ENCODE measurements around the gene FRA10AC1. TPM values are rescaled to one million over a fixed set of nuclear protein-coding genes. Genes with fewer than 3 reads are reported as not detected.

The FRA10AC1 gene
- total RNA-seq, 5 donors from 2014 or later (not counting 1 experiment from before 2014, with no cell fraction given): 15.2 to 24.1 (median 18.2) TPM

- H3K36me3 Mint-ChIP-seq: peaks cover 49% of the 10 kb centered on the region
- peaks cover 0 to 41% of the 10 kb centered on the region in 2 donors for H3K36me3 ChIP-seq (ENCODE audit: control insufficient read depth in 2 of 2, extremely low read depth in 1 of 2, insufficient read depth in 1 of 2, low read length in 1 of 2)
These were observed 34.6 kb downstream of the FRA10AC1 start for GRCh38 chr10:93667795-93668194.

DNA sequence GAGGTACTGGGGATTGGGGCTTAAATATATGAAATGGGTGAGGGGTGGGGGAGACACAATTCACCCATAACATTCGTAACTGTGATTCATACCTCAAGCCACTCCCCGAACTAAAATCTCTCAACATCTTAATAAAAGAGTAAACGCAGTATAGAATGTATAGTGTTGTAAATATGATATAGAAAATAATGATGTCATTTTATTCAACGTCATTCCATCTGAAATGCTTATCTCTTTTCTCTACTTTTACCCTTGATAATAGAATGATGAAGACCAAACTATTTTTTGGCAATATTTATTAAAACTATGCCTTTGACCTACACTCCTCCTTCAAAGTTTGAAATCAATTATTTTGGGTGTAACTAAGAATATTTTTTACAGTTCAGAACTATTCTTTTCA, 36.4 kb downstream of the FRA10AC1 start:
- ChIA-PET CTCF (no interaction called here), POLR2A (no interaction called here)
- DNase-seq (no peak), ATAC-seq (replicated peaks in 1 of 4) (no peak)
- peaks cover 0 to 41% of the 10 kb centered on the region in 2 donors for H3K36me3 ChIP-seq (ENCODE audit: control insufficient read depth in 2 of 2, extremely low read depth in 1 of 2, insufficient read depth in 1 of 2, low read length in 1 of 2)
- Mint-ChIP-seq H3K27ac (no peak overlapping the region), H3K36me3 (peaks cover 53% of the 10 kb centered on the region), H3K4me3 (no peak overlapping the region), H3K4me1 (no peaks in the 10 kb centered on the region), H3K27me3 (no peaks in the 10 kb centered on the region), H3K9me3 (no peaks in the 10 kb centered on the region)
- no CpG with 5 or more reads among the region's 4 CpGs for WGBS (ENCODE audit: insufficient coverage)
- no peak overlapping the region for H3K4me3 ChIP-seq (ENCODE audit: control insufficient read depth in 1 of 2, extremely low read depth in 1 of 2, low read length in 1 of 2)
- H3K27ac ChIP-seq (ENCODE audit: low read length): no peak overlapping the region
- no peaks in the 10 kb centered on the region for H3K9me3 ChIP-seq
- H3K4me1 ChIP-seq (ENCODE audit: control insufficient read depth in 1 of 2, extremely low read depth in 1 of 2, insufficient read depth in 2 of 2, low read length in 2 of 2): no peaks in the 10 kb centered on the region
- H3K27me3 ChIP-seq (replicated peaks in 1 of 2; ENCODE audit: control insufficient read depth in 2 of 2, extremely low read depth in 1 of 2, insufficient read depth in 2 of 2, low read length in 1 of 2): no peaks in the 10 kb centered on the region

More at GRCh38 chr10:93667795-93668194, 34.6 kb downstream of the FRA10AC1 start:
- POLR2A ChIA-PET: no interaction called here
- Histone ChIP-seq H3K27ac (ENCODE audit: low read length) (no peak overlapping the region), H3K9me3 (no peaks in the 10 kb centered on the region), H3K4me3 (ENCODE audit: control insufficient read depth in 1 of 2, extremely low read depth in 1 of 2, low read length in 1 of 2) (no peak overlapping the region), H3K4me1 (ENCODE audit: control insufficient read depth in 1 of 2, extremely low read depth in 1 of 2, insufficient read depth in 2 of 2, low read length in 2 of 2) (no peaks in the 10 kb centered on the region), H3K27me3 (replicated peaks in 1 of 2; ENCODE audit: control insufficient read depth in 2 of 2, extremely low read depth in 1 of 2, insufficient read depth in 2 of 2, low read length in 1 of 2) (no peaks in the 10 kb centered on the region)
- CTCF ChIA-PET: no interaction called here
- Mint-ChIP-seq H3K4me3 (no peak overlapping the region), H3K4me1 (peaks cover 0 to 4% (median 0%) of the 10 kb centered on the region in 3 donors), H3K27ac (no peak overlapping the region), H3K9me3 (no peaks in the 10 kb centered on the region), H3K27me3 (no peaks in the 10 kb centered on the region)
- no CpG with 5 or more reads among the region's 3 CpGs for WGBS (ENCODE audit: insufficient coverage)
- no peak for DNase-seq
- no peak for ATAC-seq (replicated peaks in 1 of 4)

DNA sequence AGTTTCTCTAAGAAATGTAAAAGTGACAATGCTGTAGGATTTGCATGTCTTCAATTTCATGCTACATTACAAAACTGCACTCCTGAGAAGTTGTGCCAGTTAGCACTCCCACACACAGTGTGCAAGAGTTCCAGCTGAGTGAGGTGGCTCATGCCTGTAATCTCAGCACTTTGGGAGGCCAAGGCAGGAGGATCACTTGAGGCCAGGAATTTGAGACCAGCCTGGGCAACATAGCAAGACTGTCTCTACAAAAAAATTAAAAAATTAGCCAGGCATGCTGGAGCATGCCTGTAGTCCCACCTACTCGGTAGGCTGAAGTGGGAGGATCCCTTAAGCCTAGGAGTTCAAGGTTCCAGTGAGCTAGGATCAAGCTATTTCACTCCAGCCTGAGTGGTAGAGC, 44.6 kb downstream of the FRA10AC1 start:
- CTCF ChIA-PET: no interaction called here

DNA sequence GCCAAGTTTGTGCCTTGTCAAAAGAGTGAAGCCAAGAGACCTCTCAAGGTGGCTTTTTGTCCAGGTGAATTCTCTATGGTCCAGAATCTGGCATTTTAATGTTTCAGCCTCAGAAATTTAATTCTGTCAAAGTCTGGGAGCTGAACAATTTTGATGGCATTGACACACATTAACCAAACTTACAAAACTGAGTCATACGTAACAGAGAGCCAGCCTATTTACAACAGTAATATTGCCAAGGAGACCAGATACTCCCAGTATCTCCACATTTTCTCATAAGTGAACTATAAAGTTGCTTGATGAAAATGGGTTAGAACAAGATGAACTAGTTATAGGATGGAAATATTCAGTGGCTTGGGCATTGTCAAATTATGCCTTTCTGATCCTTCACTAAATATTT, 46.2 kb downstream of the FRA10AC1 start:
- ATAC-seq (replicated peaks in 1 of 4): no peak
- Mint-ChIP-seq H3K36me3 (peaks cover 19% of the 10 kb centered on the region), H3K4me3 (no peak overlapping the region), H3K27ac (no peak overlapping the region), H3K9me3 (no peaks in the 10 kb centered on the region), H3K4me1 (peaks cover 0 to 2% (median 0%) of the 10 kb centered on the region in 3 donors), H3K27me3 (no peaks in the 10 kb centered on the region)
- no CpG with 5 or more reads among the region's 1 CpG for WGBS (ENCODE audit: insufficient coverage)
- Histone ChIP-seq H3K27ac (ENCODE audit: low read length) (no peak overlapping the region), H3K4me1 (ENCODE audit: control insufficient read depth in 1 of 2, extremely low read depth in 1 of 2, insufficient read depth in 2 of 2, low read length in 2 of 2) (no peaks in the 10 kb centered on the region), H3K36me3 (ENCODE audit: control insufficient read depth in 2 of 2, extremely low read depth in 1 of 2, insufficient read depth in 1 of 2, low read length in 1 of 2) (peaks cover 0 to 5% of the 10 kb centered on the region in 2 donors), H3K27me3 (replicated peaks in 1 of 2; ENCODE audit: control insufficient read depth in 2 of 2, extremely low read depth in 1 of 2, insufficient read depth in 2 of 2, low read length in 1 of 2) (no peaks in the 10 kb centered on the region), H3K9me3 (no peaks in the 10 kb centered on the region), H3K4me3 (ENCODE audit: control insufficient read depth in 1 of 2, extremely low read depth in 1 of 2, low read length in 1 of 2) (no peak overlapping the region)
- POLR2A ChIA-PET: no interaction called here
- CTCF ChIA-PET: no interaction called here
- DNase-seq: no peak

More for the DNA sequence above, 44.6 kb downstream of the FRA10AC1 start:
- WGBS (ENCODE audit: insufficient coverage): no CpG with 5 or more reads among the region's 1 CpG
- no peak for ATAC-seq (replicated peaks in 1 of 4)
- POLR2A ChIA-PET: no interaction called here
- H3K27ac Mint-ChIP-seq: no peak overlapping the region
- no peak overlapping the region for H3K4me3 ChIP-seq (ENCODE audit: control insufficient read depth in 1 of 2, extremely low read depth in 1 of 2, low read length in 1 of 2)
- H3K36me3 ChIP-seq (ENCODE audit: control insufficient read depth in 2 of 2, extremely low read depth in 1 of 2, insufficient read depth in 1 of 2, low read length in 1 of 2): peaks cover 0 to 5% of the 10 kb centered on the region in 2 donors
- H3K27ac ChIP-seq (ENCODE audit: low read length): no peak overlapping the region
- H3K4me3 Mint-ChIP-seq: no peak overlapping the region
- no peak for DNase-seq
- H3K4me1 ChIP-seq (ENCODE audit: control insufficient read depth in 1 of 2, extremely low read depth in 1 of 2, insufficient read depth in 2 of 2, low read length in 2 of 2): no peaks in the 10 kb centered on the region
- H3K9me3 Mint-ChIP-seq: no peaks in the 10 kb centered on the region
- H3K36me3 Mint-ChIP-seq: peaks cover 26% of the 10 kb centered on the region
- H3K4me1 Mint-ChIP-seq: peaks cover 0 to 2% (median 0%) of the 10 kb centered on the region in 3 donors
- no peaks in the 10 kb centered on the region for H3K27me3 ChIP-seq (replicated peaks in 1 of 2; ENCODE audit: control insufficient read depth in 2 of 2, extremely low read depth in 1 of 2, insufficient read depth in 2 of 2, low read length in 1 of 2)
- no peaks in the 10 kb centered on the region for H3K9me3 ChIP-seq
- no peaks in the 10 kb centered on the region for H3K27me3 Mint-ChIP-seq

DNA sequence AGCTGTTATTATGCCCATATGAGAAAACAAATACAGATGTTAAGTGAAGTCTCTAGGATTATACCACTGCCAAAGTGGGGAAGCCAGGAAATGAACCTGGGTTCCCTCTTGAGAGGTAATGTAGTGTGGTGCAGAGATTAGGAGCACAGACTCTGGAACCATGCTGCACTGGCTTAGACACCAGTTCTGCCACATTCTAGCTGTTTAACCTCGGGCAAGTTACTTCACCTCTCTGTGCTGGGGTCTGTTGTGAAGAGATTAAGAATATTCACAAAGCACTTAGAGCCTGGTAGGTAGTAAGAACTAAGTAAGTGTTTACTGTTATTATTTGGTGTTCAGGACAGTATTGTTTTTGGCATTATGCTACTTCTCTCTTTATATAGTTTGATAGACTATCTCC, 48.2 kb downstream of the FRA10AC1 start:
- H3K27ac ChIP-seq (ENCODE audit: low read length): no peak overlapping the region
- no peak overlapping the region for H3K4me3 ChIP-seq (ENCODE audit: control insufficient read depth in 1 of 2, extremely low read depth in 1 of 2, low read length in 1 of 2)
- ATAC-seq (replicated peaks in 1 of 4): no peak
- H3K27me3 ChIP-seq (replicated peaks in 1 of 2; ENCODE audit: control insufficient read depth in 2 of 2, extremely low read depth in 1 of 2, insufficient read depth in 2 of 2, low read length in 1 of 2): no peaks in the 10 kb centered on the region
- Mint-ChIP-seq H3K36me3 (peaks cover under 1% of the 10 kb centered on the region), H3K9me3 (no peaks in the 10 kb centered on the region), H3K4me1 (peaks cover 0 to 2% (median 0%) of the 10 kb centered on the region in 3 donors), H3K4me3 (no peak overlapping the region), H3K27ac (no peak overlapping the region), H3K27me3 (peaks cover 0 to 3% of the 10 kb centered on the region in 2 donors)
- POLR2A ChIA-PET: no interaction called here
- CTCF ChIA-PET: interaction anchor here in 1 of 2 donors (0.6 kb wide), 1 partner anchor 334 kb away, joined by 3 read pairs; no protein-coding TSS in a partner anchor
- no peaks in the 10 kb centered on the region for H3K4me1 ChIP-seq (ENCODE audit: control insufficient read depth in 1 of 2, extremely low read depth in 1 of 2, insufficient read depth in 2 of 2, low read length in 2 of 2)
- H3K36me3 ChIP-seq (ENCODE audit: control insufficient read depth in 2 of 2, extremely low read depth in 1 of 2, insufficient read depth in 1 of 2, low read length in 1 of 2): no peaks in the 10 kb centered on the region
- no peaks in the 10 kb centered on the region for H3K9me3 ChIP-seq
- no CpG with 5 or more reads among the region's 1 CpG for whole genome bisulfite sequencing (ENCODE audit: insufficient coverage)
- DNase-seq: no peak

DNA sequence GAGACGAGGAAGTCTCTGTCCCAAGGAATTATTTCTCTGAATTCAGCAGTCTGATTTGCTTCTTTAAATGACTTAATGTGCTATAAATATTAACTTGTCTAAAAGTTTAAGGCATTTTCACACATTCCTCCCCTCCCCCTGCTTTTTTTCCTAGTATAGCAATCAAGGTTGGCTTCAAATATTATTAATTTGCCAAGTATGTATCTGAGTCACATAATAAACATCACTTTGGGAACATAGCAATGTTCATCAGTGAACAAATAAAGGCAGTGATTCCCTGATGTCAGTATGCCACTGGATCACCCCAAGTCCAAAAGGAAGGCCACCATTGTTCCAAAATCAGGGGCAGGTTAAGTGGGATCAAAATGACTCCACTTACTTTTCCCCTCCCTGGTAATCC, 49.5 kb downstream of the FRA10AC1 start:
- peaks cover 0 to 3% of the 10 kb centered on the region in 2 donors for H3K27me3 Mint-ChIP-seq
- no peak for ATAC-seq (replicated peaks in 1 of 4)
- no CpG with 5 or more reads among the region's 1 CpG for WGBS (ENCODE audit: insufficient coverage)

GRCh38 chr10:93639791-93640190, 62.6 kb downstream of the FRA10AC1 start:
- Histone ChIP-seq H3K4me1 (ENCODE audit: control insufficient read depth in 1 of 2, extremely low read depth in 1 of 2, insufficient read depth in 2 of 2, low read length in 2 of 2) (no peaks in the 10 kb centered on the region), H3K27me3 (replicated peaks in 1 of 2; ENCODE audit: control insufficient read depth in 2 of 2, extremely low read depth in 1 of 2, insufficient read depth in 2 of 2, low read length in 1 of 2) (no peaks in the 10 kb centered on the region), H3K36me3 (ENCODE audit: control insufficient read depth in 2 of 2, extremely low read depth in 1 of 2, insufficient read depth in 1 of 2, low read length in 1 of 2) (no peaks in the 10 kb centered on the region), H3K27ac (ENCODE audit: low read length) (no peak overlapping the region), H3K9me3 (no peaks in the 10 kb centered on the region), H3K4me3 (ENCODE audit: control insufficient read depth in 1 of 2, extremely low read depth in 1 of 2, low read length in 1 of 2) (no peak overlapping the region)
- Mint-ChIP-seq H3K27ac (no peak overlapping the region), H3K9me3 (no peaks in the 10 kb centered on the region), H3K36me3 (no peaks in the 10 kb centered on the region), H3K4me3 (no peak overlapping the region), H3K4me1 (no peaks in the 10 kb centered on the region), H3K27me3 (peaks cover 20 to 22% of the 10 kb centered on the region in 2 donors)
- CTCF ChIA-PET: no interaction called here
- POLR2A ChIA-PET: no interaction called here
- WGBS (ENCODE audit: insufficient coverage): no CpG with 5 or more reads among the region's 7 CpGs
- DNase-seq: no peak
- no peak for ATAC-seq (replicated peaks in 1 of 4)

More for the DNA sequence above, 49.5 kb downstream of the FRA10AC1 start:
- Histone ChIP-seq H3K4me1 (ENCODE audit: control insufficient read depth in 1 of 2, extremely low read depth in 1 of 2, insufficient read depth in 2 of 2, low read length in 2 of 2) (no peaks in the 10 kb centered on the region), H3K27me3 (replicated peaks in 1 of 2; ENCODE audit: control insufficient read depth in 2 of 2, extremely low read depth in 1 of 2, insufficient read depth in 2 of 2, low read length in 1 of 2) (no peaks in the 10 kb centered on the region), H3K9me3 (no peaks in the 10 kb centered on the region), H3K36me3 (ENCODE audit: control insufficient read depth in 2 of 2, extremely low read depth in 1 of 2, insufficient read depth in 1 of 2, low read length in 1 of 2) (no peaks in the 10 kb centered on the region), H3K27ac (ENCODE audit: low read length) (no peak overlapping the region), H3K4me3 (ENCODE audit: control insufficient read depth in 1 of 2, extremely low read depth in 1 of 2, low read length in 1 of 2) (no peak overlapping the region)
- CTCF ChIA-PET: interaction anchor here in 1 of 2 donors (0.6 kb wide), 1 partner anchor 1948 kb away, joined by 3 read pairs; no protein-coding TSS in a partner anchor
- POLR2A ChIA-PET: no interaction called here
- H3K9me3 Mint-ChIP-seq: no peaks in the 10 kb centered on the region
- peaks cover 0 to 2% (median 0%) of the 10 kb centered on the region in 3 donors for H3K4me1 Mint-ChIP-seq
- H3K4me3 Mint-ChIP-seq: no peak overlapping the region
- no peak for DNase-seq
- no peaks in the 10 kb centered on the region for H3K36me3 Mint-ChIP-seq
- H3K27ac Mint-ChIP-seq: no peak overlapping the region

All from T-cell (primary cell).